ENCODE measurements around the gene PLCZ1.

DNA sequence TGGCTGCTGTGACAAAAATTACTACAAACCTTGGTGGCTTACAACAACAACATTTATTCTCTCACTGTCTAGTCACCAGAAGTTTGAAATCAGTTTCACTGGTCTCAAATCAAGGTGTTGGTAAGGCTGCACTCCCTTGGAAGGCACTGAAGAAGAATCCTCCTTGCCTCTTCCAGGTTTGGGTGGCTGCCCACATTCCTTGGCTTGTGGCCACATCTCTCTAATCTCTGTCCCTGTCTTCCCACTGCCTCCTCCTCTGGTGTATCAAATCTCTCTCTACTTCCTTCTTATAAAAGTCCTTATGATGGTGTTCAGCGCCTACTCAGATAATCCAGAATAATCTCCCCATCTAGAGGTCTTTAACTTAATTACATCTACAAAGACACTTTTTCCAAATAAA lies 31.0 kb downstream of the PLCZ1 start:
- TF ChIP-seq, protein P1, sequence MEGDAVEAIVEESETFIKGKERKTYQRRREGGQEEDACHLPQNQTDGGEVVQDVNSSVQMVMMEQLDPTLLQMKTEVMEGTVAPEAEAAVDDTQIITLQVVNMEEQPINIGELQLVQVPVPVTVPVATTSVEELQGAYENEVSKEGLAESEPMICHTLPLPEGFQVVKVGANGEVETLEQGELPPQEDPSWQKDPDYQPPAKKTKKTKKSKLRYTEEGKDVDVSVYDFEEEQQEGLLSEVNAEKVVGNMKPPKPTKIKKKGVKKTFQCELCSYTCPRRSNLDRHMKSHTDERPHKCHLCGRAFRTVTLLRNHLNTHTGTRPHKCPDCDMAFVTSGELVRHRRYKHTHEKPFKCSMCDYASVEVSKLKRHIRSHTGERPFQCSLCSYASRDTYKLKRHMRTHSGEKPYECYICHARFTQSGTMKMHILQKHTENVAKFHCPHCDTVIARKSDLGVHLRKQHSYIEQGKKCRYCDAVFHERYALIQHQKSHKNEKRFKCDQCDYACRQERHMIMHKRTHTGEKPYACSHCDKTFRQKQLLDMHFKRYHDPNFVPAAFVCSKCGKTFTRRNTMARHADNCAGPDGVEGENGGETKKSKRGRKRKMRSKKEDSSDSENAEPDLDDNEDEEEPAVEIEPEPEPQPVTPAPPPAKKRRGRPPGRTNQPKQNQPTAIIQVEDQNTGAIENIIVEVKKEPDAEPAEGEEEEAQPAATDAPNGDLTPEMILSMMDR (IDR thresholded peaks at IDR 0.05), result no peak
- TF ChIP-seq POLR2A (IDR thresholded peaks at IDR 0.05), result no peak

Measured in breast epithelium (tissue), 3 donors.